SU-DHL-6 (cell line): Measurements from ENCODE around the gene SORBS2.

Experiments
- CTCF ChIP-seq: fragments of 200-600 bp; sonication (generic); IDR thresholded peaks from one replicate; pipeline ENCODE4 v1.5.1; 2017; ENCODE audit warnings: antibody characterized with exemption, mild to moderate bottlenecking, low read length, moderate library complexity; ENCODE audit not compliant: insufficient read depth, poor library complexity, severe bottlenecking
- EZH2phosphoT487 ChIP-seq: fragments of 200-600 bp; sonication (generic), shearing (Covaris generic); conservative IDR thresholded peaks from 2 replicates; pipeline ENCODE4 v1.6.1; 2018; ENCODE audit warnings: mild to moderate bottlenecking, antibody characterized with exemption, low read length, moderate library complexity, mixed read lengths

DNA sequence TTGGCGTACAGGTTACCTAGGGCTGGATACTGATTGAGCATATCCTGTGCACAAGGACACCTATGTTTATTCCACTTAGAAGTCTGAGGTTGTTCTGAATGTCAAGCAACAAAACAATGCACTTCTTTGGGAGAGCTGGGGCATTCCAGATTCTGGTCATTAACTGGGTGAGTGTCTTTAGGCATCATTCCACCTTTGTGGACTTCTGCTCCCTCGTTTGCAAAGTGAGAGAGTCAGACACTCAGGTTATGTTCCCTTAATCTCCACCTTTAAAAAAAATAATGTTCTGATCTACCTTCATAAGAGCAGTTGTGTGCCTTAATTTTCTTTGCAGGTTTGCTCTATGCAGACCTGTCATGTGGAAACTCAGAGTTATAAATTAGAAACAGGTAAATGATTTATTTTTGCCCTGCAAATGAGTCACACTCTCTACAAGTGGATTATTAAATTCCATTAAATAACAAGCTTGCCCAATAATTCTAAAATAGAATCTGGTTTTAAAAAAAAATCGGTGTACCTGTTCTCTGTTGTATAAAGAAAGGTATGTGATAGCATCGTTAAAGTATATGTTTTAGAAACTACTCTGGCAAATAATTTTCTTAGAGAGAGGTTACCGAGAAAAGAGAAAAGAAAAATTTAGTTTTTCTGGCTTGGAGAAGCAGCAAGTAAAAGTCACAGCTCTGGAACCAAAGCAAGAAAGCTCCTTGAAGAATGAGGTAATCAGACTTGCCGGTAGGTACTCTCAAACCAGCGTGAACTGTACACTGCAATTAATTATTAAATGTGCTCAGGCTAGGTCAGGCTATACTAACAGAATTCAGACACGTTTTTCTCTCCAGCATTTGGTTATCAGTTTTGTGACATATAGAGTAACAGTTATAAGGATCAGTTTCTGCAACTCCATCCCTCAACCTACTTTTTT lies 93.2 kb downstream of the SORBS2 start:
- TF ChIP-seq CTCF (no peak), EZH2phosphoT487 (no peak)
